HEK293 (cell line): ENCODE data around the gene MSRB3.

Source experiments
- KLF8 ChIP-seq: fragments of 450-650 bp; formaldehyde crosslinking; IDR thresholded peaks from 2 replicates; pipeline ENCODE4 v1.5.1; 2016; ENCODE audit warnings: missing biosample characterization, missing genetic modification characterization
- RBAK ChIP-seq: fragments of 450-650 bp; formaldehyde crosslinking; IDR thresholded peaks from 2 replicates; pipeline ENCODE4 v1.5.1; 2016; ENCODE audit warnings: missing biosample characterization, missing genetic modification characterization
- TCF7L2 ChIP-seq: IDR thresholded peaks from 2 replicates; pipeline ENCODE4 v1.6.1; 2011; ENCODE audit warnings: low read depth, mild to moderate bottlenecking, inconsistent platforms, low read length, moderate library complexity, borderline replicate concordance
- ZNF292 ChIP-seq: fragments of 450-650 bp; formaldehyde crosslinking; IDR thresholded peaks from 2 replicates; pipeline ENCODE4 v1.5.1; 2016; ENCODE audit warnings: low read depth, missing biosample characterization, missing genetic modification characterization, borderline replicate concordance
- ZNF324 ChIP-seq: fragments of 450-650 bp; formaldehyde crosslinking; IDR thresholded peaks from 2 replicates; pipeline ENCODE4 v1.5.1; 2016; ENCODE audit warnings: missing biosample characterization, missing genetic modification characterization
- ZNF510 ChIP-seq: fragments of 450-650 bp; formaldehyde crosslinking; IDR thresholded peaks from 2 replicates; pipeline ENCODE4 v1.5.1; 2018; ENCODE audit warnings: mild to moderate bottlenecking, missing genetic modification characterization, missing biosample characterization; ENCODE audit not compliant: insufficient replicate concordance
- ZNF76 ChIP-seq: fragments of 450-650 bp; formaldehyde crosslinking; IDR thresholded peaks from 2 replicates; pipeline ENCODE4; 2016; ENCODE audit warnings: low read depth, missing biosample characterization, missing genetic modification characterization, borderline replicate concordance
- ZSCAN23 ChIP-seq: fragments of 450-650 bp; formaldehyde crosslinking; IDR thresholded peaks from 2 replicates; pipeline ENCODE4 v1.5.1; 2016; ENCODE audit warnings: missing biosample characterization, missing genetic modification characterization
- TF ChIP-seq, protein P1 (sequence below): fragments of 450-650 bp; formaldehyde crosslinking; IDR thresholded peaks from 2 replicates; pipeline ENCODE4 v1.5.1; 2016; ENCODE audit warnings: missing biosample characterization, missing genetic modification characterization
- TF ChIP-seq, protein P2 (sequence below): fragments of 450-650 bp; formaldehyde crosslinking; IDR thresholded peaks from 2 replicates; pipeline ENCODE4 v1.5.1; 2016; ENCODE audit warnings: missing biosample characterization, missing genetic modification characterization, low read depth
- TF ChIP-seq, protein P3 (sequence below): fragments of 450-650 bp; formaldehyde crosslinking; optimal IDR thresholded peaks from 2 replicates; pipeline ENCODE3; 2016; ENCODE audit warnings: missing biosample characterization, mild to moderate bottlenecking, missing genetic modification characterization
- TF ChIP-seq, protein P4 (sequence below): fragments of 450-650 bp; formaldehyde crosslinking; IDR thresholded peaks from 2 replicates; pipeline ENCODE4 v1.5.1; 2016; ENCODE audit warnings: missing biosample characterization, missing genetic modification characterization
- TF ChIP-seq, protein P5 (sequence below): fragments of 450-650 bp; formaldehyde crosslinking; IDR thresholded peaks from 2 replicates; pipeline ENCODE4 v1.5.1; 2016; ENCODE audit warnings: missing biosample characterization, missing genetic modification characterization
- TF ChIP-seq, protein P6 (sequence below): fragments of 450-650 bp; formaldehyde crosslinking; IDR thresholded peaks from 2 replicates; pipeline ENCODE4 v1.5.1; 2016; ENCODE audit warnings: missing biosample characterization, missing genetic modification characterization

DNA sequence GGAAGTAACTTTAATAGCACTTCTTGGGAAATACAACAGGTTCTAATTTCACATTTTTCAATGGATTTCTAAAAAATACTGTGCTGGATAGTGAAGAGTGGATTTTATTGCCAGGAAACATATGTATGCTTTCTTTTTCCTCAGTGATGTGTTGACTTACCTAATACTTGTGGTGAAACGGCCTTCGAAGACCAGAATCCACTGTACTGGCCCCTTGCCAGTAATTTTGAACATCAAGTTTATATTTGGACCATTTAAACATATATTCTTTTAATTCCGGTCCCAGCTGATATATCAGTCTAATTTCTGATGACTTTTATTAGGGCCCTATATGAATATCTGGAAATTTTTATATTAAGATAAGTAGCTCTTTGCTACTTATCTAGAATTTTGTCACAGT, 1.8 kb downstream of the MSRB3 start:
- TF ChIP-seq, protein P1, sequence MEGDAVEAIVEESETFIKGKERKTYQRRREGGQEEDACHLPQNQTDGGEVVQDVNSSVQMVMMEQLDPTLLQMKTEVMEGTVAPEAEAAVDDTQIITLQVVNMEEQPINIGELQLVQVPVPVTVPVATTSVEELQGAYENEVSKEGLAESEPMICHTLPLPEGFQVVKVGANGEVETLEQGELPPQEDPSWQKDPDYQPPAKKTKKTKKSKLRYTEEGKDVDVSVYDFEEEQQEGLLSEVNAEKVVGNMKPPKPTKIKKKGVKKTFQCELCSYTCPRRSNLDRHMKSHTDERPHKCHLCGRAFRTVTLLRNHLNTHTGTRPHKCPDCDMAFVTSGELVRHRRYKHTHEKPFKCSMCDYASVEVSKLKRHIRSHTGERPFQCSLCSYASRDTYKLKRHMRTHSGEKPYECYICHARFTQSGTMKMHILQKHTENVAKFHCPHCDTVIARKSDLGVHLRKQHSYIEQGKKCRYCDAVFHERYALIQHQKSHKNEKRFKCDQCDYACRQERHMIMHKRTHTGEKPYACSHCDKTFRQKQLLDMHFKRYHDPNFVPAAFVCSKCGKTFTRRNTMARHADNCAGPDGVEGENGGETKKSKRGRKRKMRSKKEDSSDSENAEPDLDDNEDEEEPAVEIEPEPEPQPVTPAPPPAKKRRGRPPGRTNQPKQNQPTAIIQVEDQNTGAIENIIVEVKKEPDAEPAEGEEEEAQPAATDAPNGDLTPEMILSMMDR (tag by site-specific recombination), result no peak
- no peak for TF ChIP-seq ZSCAN23 (tag by site-specific recombination)
- TF ChIP-seq, protein P2, sequence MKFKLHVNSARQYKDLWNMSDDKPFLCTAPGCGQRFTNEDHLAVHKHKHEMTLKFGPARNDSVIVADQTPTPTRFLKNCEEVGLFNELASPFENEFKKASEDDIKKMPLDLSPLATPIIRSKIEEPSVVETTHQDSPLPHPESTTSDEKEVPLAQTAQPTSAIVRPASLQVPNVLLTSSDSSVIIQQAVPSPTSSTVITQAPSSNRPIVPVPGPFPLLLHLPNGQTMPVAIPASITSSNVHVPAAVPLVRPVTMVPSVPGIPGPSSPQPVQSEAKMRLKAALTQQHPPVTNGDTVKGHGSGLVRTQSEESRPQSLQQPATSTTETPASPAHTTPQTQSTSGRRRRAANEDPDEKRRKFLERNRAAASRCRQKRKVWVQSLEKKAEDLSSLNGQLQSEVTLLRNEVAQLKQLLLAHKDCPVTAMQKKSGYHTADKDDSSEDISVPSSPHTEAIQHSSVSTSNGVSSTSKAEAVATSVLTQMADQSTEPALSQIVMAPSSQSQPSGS (tag by site-specific recombination), result no peak
- no peak for TF ChIP-seq TCF7L2
- no peak for TF ChIP-seq RBAK (tag by site-specific recombination)
- TF ChIP-seq, protein P3, sequence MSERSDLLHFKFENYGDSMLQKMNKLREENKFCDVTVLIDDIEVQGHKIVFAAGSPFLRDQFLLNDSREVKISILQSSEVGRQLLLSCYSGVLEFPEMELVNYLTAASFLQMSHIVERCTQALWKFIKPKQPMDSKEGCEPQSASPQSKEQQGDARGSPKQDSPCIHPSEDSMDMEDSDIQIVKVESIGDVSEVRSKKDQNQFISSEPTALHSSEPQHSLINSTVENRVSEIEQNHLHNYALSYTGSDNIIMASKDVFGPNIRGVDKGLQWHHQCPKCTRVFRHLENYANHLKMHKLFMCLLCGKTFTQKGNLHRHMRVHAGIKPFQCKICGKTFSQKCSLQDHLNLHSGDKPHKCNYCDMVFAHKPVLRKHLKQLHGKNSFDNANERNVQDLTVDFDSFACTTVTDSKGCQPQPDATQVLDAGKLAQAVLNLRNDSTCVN (tag by site-specific recombination), result no peak
- TF ChIP-seq, protein P4, sequence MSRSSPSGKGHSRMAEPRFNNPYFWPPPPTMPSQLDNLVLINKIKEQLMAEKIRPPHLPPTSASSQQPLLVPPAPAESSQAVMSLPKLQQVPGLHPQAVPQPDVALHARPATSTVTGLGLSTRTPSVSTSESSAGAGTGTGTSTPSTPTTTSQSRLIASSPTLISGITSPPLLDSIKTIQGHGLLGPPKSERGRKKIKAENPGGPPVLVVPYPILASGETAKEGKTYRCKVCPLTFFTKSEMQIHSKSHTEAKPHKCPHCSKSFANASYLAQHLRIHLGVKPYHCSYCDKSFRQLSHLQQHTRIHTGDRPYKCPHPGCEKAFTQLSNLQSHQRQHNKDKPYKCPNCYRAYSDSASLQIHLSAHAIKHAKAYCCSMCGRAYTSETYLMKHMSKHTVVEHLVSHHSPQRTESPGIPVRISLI, result no peak; the same call in 1 of the 2 replicates
- TF ChIP-seq, protein P5, sequence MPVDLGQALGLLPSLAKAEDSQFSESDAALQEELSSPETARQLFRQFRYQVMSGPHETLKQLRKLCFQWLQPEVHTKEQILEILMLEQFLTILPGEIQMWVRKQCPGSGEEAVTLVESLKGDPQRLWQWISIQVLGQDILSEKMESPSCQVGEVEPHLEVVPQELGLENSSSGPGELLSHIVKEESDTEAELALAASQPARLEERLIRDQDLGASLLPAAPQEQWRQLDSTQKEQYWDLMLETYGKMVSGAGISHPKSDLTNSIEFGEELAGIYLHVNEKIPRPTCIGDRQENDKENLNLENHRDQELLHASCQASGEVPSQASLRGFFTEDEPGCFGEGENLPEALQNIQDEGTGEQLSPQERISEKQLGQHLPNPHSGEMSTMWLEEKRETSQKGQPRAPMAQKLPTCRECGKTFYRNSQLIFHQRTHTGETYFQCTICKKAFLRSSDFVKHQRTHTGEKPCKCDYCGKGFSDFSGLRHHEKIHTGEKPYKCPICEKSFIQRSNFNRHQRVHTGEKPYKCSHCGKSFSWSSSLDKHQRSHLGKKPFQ (tag by site-specific recombination), result no peak
- TF ChIP-seq ZNF292 (tag by site-specific recombination), result no peak
- no peak for TF ChIP-seq ZNF324
- TF ChIP-seq KLF8 (tag by site-specific recombination), result no peak
- TF ChIP-seq, protein P6, sequence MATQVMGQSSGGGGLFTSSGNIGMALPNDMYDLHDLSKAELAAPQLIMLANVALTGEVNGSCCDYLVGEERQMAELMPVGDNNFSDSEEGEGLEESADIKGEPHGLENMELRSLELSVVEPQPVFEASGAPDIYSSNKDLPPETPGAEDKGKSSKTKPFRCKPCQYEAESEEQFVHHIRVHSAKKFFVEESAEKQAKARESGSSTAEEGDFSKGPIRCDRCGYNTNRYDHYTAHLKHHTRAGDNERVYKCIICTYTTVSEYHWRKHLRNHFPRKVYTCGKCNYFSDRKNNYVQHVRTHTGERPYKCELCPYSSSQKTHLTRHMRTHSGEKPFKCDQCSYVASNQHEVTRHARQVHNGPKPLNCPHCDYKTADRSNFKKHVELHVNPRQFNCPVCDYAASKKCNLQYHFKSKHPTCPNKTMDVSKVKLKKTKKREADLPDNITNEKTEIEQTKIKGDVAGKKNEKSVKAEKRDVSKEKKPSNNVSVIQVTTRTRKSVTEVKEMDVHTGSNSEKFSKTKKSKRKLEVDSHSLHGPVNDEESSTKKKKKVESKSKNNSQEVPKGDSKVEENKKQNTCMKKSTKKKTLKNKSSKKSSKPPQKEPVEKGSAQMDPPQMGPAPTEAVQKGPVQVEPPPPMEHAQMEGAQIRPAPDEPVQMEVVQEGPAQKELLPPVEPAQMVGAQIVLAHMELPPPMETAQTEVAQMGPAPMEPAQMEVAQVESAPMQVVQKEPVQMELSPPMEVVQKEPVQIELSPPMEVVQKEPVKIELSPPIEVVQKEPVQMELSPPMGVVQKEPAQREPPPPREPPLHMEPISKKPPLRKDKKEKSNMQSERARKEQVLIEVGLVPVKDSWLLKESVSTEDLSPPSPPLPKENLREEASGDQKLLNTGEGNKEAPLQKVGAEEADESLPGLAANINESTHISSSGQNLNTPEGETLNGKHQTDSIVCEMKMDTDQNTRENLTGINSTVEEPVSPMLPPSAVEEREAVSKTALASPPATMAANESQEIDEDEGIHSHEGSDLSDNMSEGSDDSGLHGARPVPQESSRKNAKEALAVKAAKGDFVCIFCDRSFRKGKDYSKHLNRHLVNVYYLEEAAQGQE, result no peak
- no peak for TF ChIP-seq ZNF510
- TF ChIP-seq ZNF76, result no peak
